ENCODE measurements around the gene MFSD8. TPM values are rescaled to one million over a fixed set of nuclear protein-coding genes. Genes with fewer than 3 reads are reported as not detected.

The MFSD8 gene
- total RNA-seq, 1 experiment from 2014 or later: 24.0 TPM

DNA sequence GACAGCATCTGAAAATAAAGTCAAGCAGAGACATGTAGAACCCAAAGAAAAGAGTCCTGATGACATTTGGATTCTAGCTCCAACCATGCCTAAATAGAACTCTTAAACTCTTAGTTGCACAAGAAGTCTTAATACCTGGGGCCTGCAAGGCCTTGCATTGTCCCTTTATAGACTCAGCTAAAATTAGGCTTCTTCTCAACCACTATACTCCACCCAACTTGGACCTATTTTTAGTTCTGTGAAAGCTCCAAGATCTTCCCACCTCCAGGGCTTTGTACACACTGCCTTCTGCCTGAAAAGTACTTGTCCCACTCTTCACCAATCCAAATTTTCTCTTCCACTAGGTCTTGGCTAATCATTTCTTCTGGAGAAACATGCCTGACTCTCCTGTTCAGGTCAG lies 47.8 kb downstream of the MFSD8 start:
- Histone ChIP-seq H3K79me1 (ENCODE audit: insufficient read depth, low read depth, low read length, poor library complexity, severe bottlenecking) (no peaks in the 10 kb centered on the region), H2BK15ac (ENCODE audit: low read depth, low read length) (no peak overlapping the region), H3K27ac (ENCODE audit: insufficient read length, low read depth, low read length) (no peak overlapping the region), H4K8ac (replicated peaks; ENCODE audit: insufficient read length, low read depth, low read length) (no peak overlapping the region), H4K20me1 (ENCODE audit: control insufficient read depth, insufficient read depth, insufficient read length) (no peaks in the 10 kb centered on the region), H3K14ac (ENCODE audit: insufficient read depth, low read length) (no peak overlapping the region), H2BK20ac (ENCODE audit: low read depth, low read length, poor library complexity, severe bottlenecking) (no peak overlapping the region), H4K5ac (ENCODE audit: insufficient read length, low read depth, low read length) (no peak overlapping the region), H2AK5ac (ENCODE audit: insufficient read length, low read length) (no peak overlapping the region), H2BK5ac (ENCODE audit: insufficient read length, low read length) (no peak overlapping the region), H4K91ac (ENCODE audit: insufficient read length, low read depth, low read length) (no peak overlapping the region), H3K4ac (ENCODE audit: low read depth, low read length) (no peak overlapping the region), H3K18ac (ENCODE audit: insufficient read length, low read depth, low read length) (no peak overlapping the region), H3K23me2 (ENCODE audit: insufficient read length, low read depth, low read length, poor library complexity, severe bottlenecking) (no peaks in the 10 kb centered on the region), H3K56ac (ENCODE audit: insufficient read length, low read depth, low read length) (no peak overlapping the region), H2BK12ac (ENCODE audit: insufficient read length, low read depth, low read length) (no peak overlapping the region), H3K4me1 (ENCODE audit: insufficient read depth, low read length) (no peaks in the 10 kb centered on the region), H3K4me2 (ENCODE audit: insufficient read depth, insufficient read length, low read length) (no peak overlapping the region), H3T11ph (ENCODE audit: low read length) (no peak overlapping the region), H3K9ac (ENCODE audit: extremely low read depth, insufficient read length, low read length) (no peak overlapping the region), H2AFZ (ENCODE audit: low read length) (no peak overlapping the region), H2BK120ac (ENCODE audit: low read depth, low read length, poor library complexity, severe bottlenecking) (no peak overlapping the region), H3K79me2 (ENCODE audit: insufficient read depth, low read length) (no peaks in the 10 kb centered on the region), H3K27me3 (ENCODE audit: insufficient read depth, low read length) (no peaks in the 10 kb centered on the region), H3K23ac (ENCODE audit: insufficient read length, low read depth, low read length) (no peak overlapping the region), H3K9me3 (ENCODE audit: control insufficient read depth, low read depth, low read length) (no peaks in the 10 kb centered on the region)
- TF ChIP-seq, protein P1, sequence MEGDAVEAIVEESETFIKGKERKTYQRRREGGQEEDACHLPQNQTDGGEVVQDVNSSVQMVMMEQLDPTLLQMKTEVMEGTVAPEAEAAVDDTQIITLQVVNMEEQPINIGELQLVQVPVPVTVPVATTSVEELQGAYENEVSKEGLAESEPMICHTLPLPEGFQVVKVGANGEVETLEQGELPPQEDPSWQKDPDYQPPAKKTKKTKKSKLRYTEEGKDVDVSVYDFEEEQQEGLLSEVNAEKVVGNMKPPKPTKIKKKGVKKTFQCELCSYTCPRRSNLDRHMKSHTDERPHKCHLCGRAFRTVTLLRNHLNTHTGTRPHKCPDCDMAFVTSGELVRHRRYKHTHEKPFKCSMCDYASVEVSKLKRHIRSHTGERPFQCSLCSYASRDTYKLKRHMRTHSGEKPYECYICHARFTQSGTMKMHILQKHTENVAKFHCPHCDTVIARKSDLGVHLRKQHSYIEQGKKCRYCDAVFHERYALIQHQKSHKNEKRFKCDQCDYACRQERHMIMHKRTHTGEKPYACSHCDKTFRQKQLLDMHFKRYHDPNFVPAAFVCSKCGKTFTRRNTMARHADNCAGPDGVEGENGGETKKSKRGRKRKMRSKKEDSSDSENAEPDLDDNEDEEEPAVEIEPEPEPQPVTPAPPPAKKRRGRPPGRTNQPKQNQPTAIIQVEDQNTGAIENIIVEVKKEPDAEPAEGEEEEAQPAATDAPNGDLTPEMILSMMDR (conservative IDR thresholded peaks at IDR 0.05): no peak
- Mint-ChIP-seq H3K9me3 (no peaks in the 10 kb centered on the region; a peak in 1 of 5 replicates), H3K4me1 (no peaks in the 10 kb centered on the region; a peak in 1 of 4 replicates), H3K27me3 (ENCODE audit: low read depth) (no peaks in the 10 kb centered on the region), H3K4me3 (no peak overlapping the region), H3K36me3 (ENCODE audit: insufficient read depth in 1 of 3, low read depth in 3 of 3) (peaks cover 0 to 3% (median 0%) of the 10 kb centered on the region in 3 experiments; a peak in 4 of 7 replicates), H3K27ac (peak overlapping the region in 2 of 3 experiments; percentile 11 to 31; a peak in 1 of 7 replicates)
- no peak for DNase-seq

Measured in H9 (cell line).